ENCODE measurements around the gene RPN2.

GRCh38 chr20:37257988-37258387 lies 78.9 kb downstream of the RPN2 start:
- TF ChIP-seq CTCF (IDR thresholded peaks at IDR 0.05) (no peak), POLR2A (IDR thresholded peaks at IDR 0.05) (no peak)

Data from uterus (tissue), 2 donors.